ENCODE results near the gene RNF186.

DNA sequence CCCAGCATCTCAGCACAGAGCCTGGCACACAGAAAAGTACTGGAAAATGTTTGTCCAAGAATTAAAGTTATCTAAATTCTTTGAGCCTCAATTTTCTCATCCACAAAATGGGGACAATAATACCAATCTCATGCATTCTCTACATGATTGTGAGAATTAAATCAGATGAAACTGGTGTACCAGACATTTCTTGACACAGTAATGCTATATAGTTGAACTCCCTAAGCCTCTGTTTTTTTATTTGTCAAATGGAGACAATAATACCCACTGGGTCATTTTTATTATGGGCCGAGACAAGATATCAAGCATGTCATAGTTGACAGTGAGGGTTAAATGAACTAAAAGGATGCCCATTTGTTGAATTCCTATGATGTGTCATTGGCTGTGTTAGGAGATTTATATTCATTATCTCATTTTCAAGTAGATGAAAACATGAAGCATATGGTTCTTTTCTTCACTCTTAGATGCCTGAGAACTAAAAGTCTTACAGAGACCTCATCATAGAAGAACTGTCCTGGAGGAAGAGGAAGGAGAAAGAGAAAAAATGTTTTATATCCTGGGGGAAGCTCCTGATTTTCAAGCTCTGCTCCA, 49.6 kb upstream of the RNF186 start:
- no peak for TF ChIP-seq SNAI2 (CRISPR knock-in tag; IDR thresholded peaks at IDR 0.05)
- no peak for TF ChIP-seq TSHZ2 (CRISPR knock-in tag; IDR thresholded peaks at IDR 0.05)
- TF ChIP-seq PATZ1 (CRISPR knock-in tag; IDR thresholded peaks at IDR 0.05; ENCODE audit: borderline replicate concordance) = no peak
- TF ChIP-seq ZC3H10 (CRISPR knock-in tag; IDR thresholded peaks at IDR 0.05) = no peak
- no peak for TF ChIP-seq ZFP3 (CRISPR knock-in tag; IDR thresholded peaks at IDR 0.05)
- TF ChIP-seq CSRNP3 (CRISPR knock-in tag; IDR thresholded peaks at IDR 0.05) = no peak
- TF ChIP-seq CREB5 (CRISPR knock-in tag; IDR thresholded peaks at IDR 0.05; ENCODE audit: low read depth) = no peak
- TF ChIP-seq ARNTL (CRISPR knock-in tag; IDR thresholded peaks at IDR 0.05; ENCODE audit: borderline replicate concordance, low read depth) = no peak
- no peak for TF ChIP-seq CSDC2 (CRISPR knock-in tag; IDR thresholded peaks at IDR 0.05)
- no peak for TF ChIP-seq ISL1 (CRISPR knock-in tag; IDR thresholded peaks at IDR 0.05)
- no peak for TF ChIP-seq ZNF70 (CRISPR knock-in tag; IDR thresholded peaks at IDR 0.05)
- TF ChIP-seq ESRRG (CRISPR knock-in tag; IDR thresholded peaks at IDR 0.05) = no peak
- TF ChIP-seq ZFP30 (CRISPR knock-in tag; IDR thresholded peaks at IDR 0.05) = no peak
- TF ChIP-seq TCF4 (CRISPR knock-in tag; IDR thresholded peaks at IDR 0.05; ENCODE audit: borderline replicate concordance) = no peak

All from SK-N-SH treated with all-trans-retinoic acid at 6 μM for 48 hours (cell line).